ENCODE measurements around the gene TDRD6.

- no peak for TF ChIP-seq CTCF (IDR thresholded peaks at IDR 0.05)
- no peak for TF ChIP-seq POLR2A (IDR thresholded peaks at IDR 0.05)
These were observed 32.7 kb downstream of the TDRD6 start for GRCh38 chr6:46720401-46720800.
